Natural killer cell (primary cell): ENCODE results near the gene ZSCAN12. TPM values are rescaled to one million over a fixed set of nuclear protein-coding genes. Genes with fewer than 3 reads are reported as not detected.

Experiments
- ATAC-seq, 3 donors: fragments of 150-1000 bp in 2 of 3; fragments of 200-7000 bp in 1 of 3; cut with Tn5 transposase; 1 replicate in 1 of 3; 2 replicates in 2 of 3; pipeline ENCODE4 v1.10.0; 2021; ENCODE audit warnings: mild to moderate bottlenecking in 2 of 3, moderate library complexity in 2 of 3
- DNase-seq, 2 donors: peaks; one replicate each; pipeline versions ENCODE4 v3.0.0 to v3.0.0-alpha.2; 2013 to 2021; ENCODE audit warnings: mixed read lengths in 1 of 2
- H3K27ac ChIP-seq: one replicate; pipeline ENCODE4 v1.5.1; 2013; ENCODE audit warnings: mild to moderate bottlenecking, low read length
- H3K27me3 ChIP-seq: one replicate; pipeline ENCODE4 v1.6.1; 2013; ENCODE audit warnings: low read length; ENCODE audit not compliant: control insufficient read depth, insufficient read depth
- H3K36me3 ChIP-seq: one replicate; pipeline ENCODE4 v1.6.1; 2013; ENCODE audit warnings: low read length; ENCODE audit not compliant: control insufficient read depth, insufficient read depth
- H3K4me1 ChIP-seq: one replicate; pipeline ENCODE4 v1.6.1; 2013; ENCODE audit warnings: low read length; ENCODE audit not compliant: control insufficient read depth, insufficient read depth
- H3K4me3 ChIP-seq: one replicate; pipeline ENCODE4 v1.5.1; 2013; ENCODE audit warnings: low read length
- H3K9me3 ChIP-seq: one replicate; pipeline ENCODE4 v1.6.1; 2013; ENCODE audit warnings: low read length; ENCODE audit not compliant: control insufficient read depth, insufficient read depth
- H3K27ac Mint-ChIP-seq, 2 donors: one replicate each; pipeline ENCODE4 v1.8.0; 2022; ENCODE audit warnings: mild to moderate bottlenecking in 2 of 2, mixed read lengths in 2 of 2, moderate library complexity in 1 of 2
- H3K27me3 Mint-ChIP-seq, 2 donors: one replicate each; pipeline ENCODE4 v1.8.0; 2022; ENCODE audit warnings: low read depth in 2 of 2, mixed read lengths in 2 of 2
- H3K36me3 Mint-ChIP-seq: one replicate; pipeline ENCODE4 v1.8.0; 2022; ENCODE audit warnings: mixed read lengths
- H3K4me1 Mint-ChIP-seq, 2 donors: one replicate each; pipeline ENCODE4 v1.8.0; 2022; ENCODE audit warnings: mixed read lengths in 2 of 2
- H3K4me3 Mint-ChIP-seq: one replicate; pipeline ENCODE4 v1.8.0; 2022; ENCODE audit warnings: mild to moderate bottlenecking, moderate library complexity, mixed read lengths
- H3K9me3 Mint-ChIP-seq, 2 donors: one replicate each; pipeline ENCODE4 v1.8.0; 2022; ENCODE audit warnings: mixed read lengths in 2 of 2
- CTCF ChIP-seq: fragments of 200-600 bp; IDR thresholded peaks from one replicate; pipeline ENCODE4 v1.8.0; 2022; ENCODE audit warnings: antibody characterized with exemption
- WGBS: methylation state at CpG from one replicate; pipeline ENCODE4 v1.1.7; 2013; ENCODE audit warnings: missing lambda C conversion rate; ENCODE audit not compliant: insufficient coverage; 5-methylcytosine and 5-hydroxymethylcytosine counted together
- intact Hi-C: fragments of 100-400 bp; cut with micrococcal nuclease; formaldehyde crosslinking; loops from one replicate; pipeline ENCODE4 v1.14.2; 2022
- total RNA-seq, 4 donors: library from RNA; stranded (reverse); fragments of 120-200 nt in 1 of 4; gene quantifications; one replicate each; pipeline versions ENCODE4 v1.2.3 to v1.2.4, GENCODE V29; 2013 to 2022

ZSCAN12 gene
- total RNA-seq, 3 donors from 2014 or later (not counting 1 experiment from before 2014, with no cell fraction given) = 3.5 to 4.9 (median 3.9) TPM

GRCh38 chr6:28371706-28372451 lies 27.7 kb downstream of the ZSCAN12 start:
- no peak for DNase-seq
- H3K9me3 ChIP-seq = no peaks in the 10 kb centered on the region
- peaks cover 2% of the 10 kb centered on the region for H3K36me3 ChIP-seq
- H3K4me3 ChIP-seq = no peak overlapping the region
- Mint-ChIP-seq H3K27ac (no peak overlapping the region), H3K4me1 (no peaks in the 10 kb centered on the region), H3K4me3 (no peak overlapping the region), H3K9me3 (no peaks in the 10 kb centered on the region), H3K27me3 (no peaks in the 10 kb centered on the region), H3K36me3 (no peaks in the 10 kb centered on the region)
- 84% methylated on average over 9 of the region's 9 CpGs for WGBS
- H3K27ac ChIP-seq = no peak overlapping the region
- no peaks in the 10 kb centered on the region for H3K4me1 ChIP-seq
- H3K27me3 ChIP-seq = no peaks in the 10 kb centered on the region
- intact Hi-C loops = no loop called here
- TF ChIP-seq CTCF = no peak
- ATAC-seq = no peak

GRCh38 chr6:28371280-28371679 lies 28.3 kb downstream of the ZSCAN12 start:
- H3K4me3 Mint-ChIP-seq = no peak overlapping the region
- H3K9me3 ChIP-seq = no peaks in the 10 kb centered on the region
- 100% methylated on average over 1 of the region's 1 CpG for WGBS
- ATAC-seq (no peak), DNase-seq (no peak)
- intact Hi-C loops = no loop called here
- H3K4me3 ChIP-seq = no peak overlapping the region
- H3K36me3 Mint-ChIP-seq = peaks cover 3% of the 10 kb centered on the region
- H3K27ac Mint-ChIP-seq = no peak overlapping the region
- H3K27ac ChIP-seq = no peak overlapping the region
- TF ChIP-seq CTCF = no peak
- no peaks in the 10 kb centered on the region for H3K4me1 Mint-ChIP-seq
- peaks cover 6% of the 10 kb centered on the region for H3K36me3 ChIP-seq
- no peaks in the 10 kb centered on the region for H3K4me1 ChIP-seq
- H3K27me3 ChIP-seq = no peaks in the 10 kb centered on the region
- H3K9me3 Mint-ChIP-seq = no peaks in the 10 kb centered on the region
- no peaks in the 10 kb centered on the region for H3K27me3 Mint-ChIP-seq

- H3K4me3 ChIP-seq = no peak overlapping the region
- H3K9me3 Mint-ChIP-seq = no peaks in the 10 kb centered on the region
- WGBS = 93% methylated on average over 2 of the region's 2 CpGs
- H3K27ac Mint-ChIP-seq = no peak overlapping the region
- H3K36me3 Mint-ChIP-seq = peaks cover 12% of the 10 kb centered on the region
- intact Hi-C loops = no loop called here
- H3K27ac ChIP-seq = no peak overlapping the region
- H3K27me3 ChIP-seq = no peaks in the 10 kb centered on the region
- peaks cover 5% of the 10 kb centered on the region in 2 donors for H3K4me1 Mint-ChIP-seq
- peaks cover 9% of the 10 kb centered on the region for H3K36me3 ChIP-seq
- no peak overlapping the region for H3K4me3 Mint-ChIP-seq
- no peak for TF ChIP-seq CTCF
- H3K27me3 Mint-ChIP-seq = no peaks in the 10 kb centered on the region
- DNase-seq (no peak), ATAC-seq (no peak)
- H3K9me3 ChIP-seq = no peaks in the 10 kb centered on the region
- no peaks in the 10 kb centered on the region for H3K4me1 ChIP-seq
These were observed 29.1 kb downstream of the ZSCAN12 start for GRCh38 chr6:28370440-28370839.

- H3K27me3 ChIP-seq = no peaks in the 10 kb centered on the region
- Mint-ChIP-seq H3K4me3 (no peak overlapping the region), H3K9me3 (no peaks in the 10 kb centered on the region), H3K27ac (no peak overlapping the region), H3K27me3 (no peaks in the 10 kb centered on the region), H3K4me1 (peaks cover 10 to 11% of the 10 kb centered on the region in 2 donors), H3K36me3 (peaks cover 17% of the 10 kb centered on the region)
- WGBS = 92% methylated on average over 3 of the region's 3 CpGs
- no peak for ATAC-seq
- H3K4me1 ChIP-seq = no peaks in the 10 kb centered on the region
- H3K4me3 ChIP-seq = no peak overlapping the region
- DNase-seq = no peak
- H3K27ac ChIP-seq = no peak overlapping the region
- H3K9me3 ChIP-seq = no peaks in the 10 kb centered on the region
- peaks cover 15% of the 10 kb centered on the region for H3K36me3 ChIP-seq
- intact Hi-C loops = no loop called here
- no peak for TF ChIP-seq CTCF
These were observed 30.1 kb downstream of the ZSCAN12 start for GRCh38 chr6:28369463-28369862.
